H1 (cell line): Measurements from ENCODE around the gene FADS6.

Experiments used
- CTCF ChIP-seq, 3 experiments: IDR thresholded peaks; 1 replicate in 2 of 3; 2 replicates in 1 of 3; pipeline versions ENCODE4 v1.5.1 to v1.6.1; 2011; ENCODE audit warnings: low read length in 3 of 3, mild to moderate bottlenecking in 3 of 3, inconsistent platforms in 2 of 3, low read depth in 1 of 3, moderate library complexity in 1 of 3; ENCODE audit not compliant: insufficient read depth in 1 of 3; ENCODE audit errors: control extremely low read depth in 1 of 3
- EP300 ChIP-seq, 2 experiments: IDR thresholded peaks; 1 replicate in 1 of 2; 2 replicates in 1 of 2; pipeline ENCODE4 v1.6.1; 2011 to 2012; ENCODE audit warnings: low read depth in 2 of 2, low read length in 2 of 2, mild to moderate bottlenecking in 2 of 2, borderline replicate concordance in 1 of 2, inconsistent platforms in 1 of 2, moderate library complexity in 1 of 2
- POLR2AphosphoS5 ChIP-seq: IDR thresholded peaks from 2 replicates; pipeline ENCODE4 v1.6.1; 2011; ENCODE audit warnings: low read depth, low read length

DNA sequence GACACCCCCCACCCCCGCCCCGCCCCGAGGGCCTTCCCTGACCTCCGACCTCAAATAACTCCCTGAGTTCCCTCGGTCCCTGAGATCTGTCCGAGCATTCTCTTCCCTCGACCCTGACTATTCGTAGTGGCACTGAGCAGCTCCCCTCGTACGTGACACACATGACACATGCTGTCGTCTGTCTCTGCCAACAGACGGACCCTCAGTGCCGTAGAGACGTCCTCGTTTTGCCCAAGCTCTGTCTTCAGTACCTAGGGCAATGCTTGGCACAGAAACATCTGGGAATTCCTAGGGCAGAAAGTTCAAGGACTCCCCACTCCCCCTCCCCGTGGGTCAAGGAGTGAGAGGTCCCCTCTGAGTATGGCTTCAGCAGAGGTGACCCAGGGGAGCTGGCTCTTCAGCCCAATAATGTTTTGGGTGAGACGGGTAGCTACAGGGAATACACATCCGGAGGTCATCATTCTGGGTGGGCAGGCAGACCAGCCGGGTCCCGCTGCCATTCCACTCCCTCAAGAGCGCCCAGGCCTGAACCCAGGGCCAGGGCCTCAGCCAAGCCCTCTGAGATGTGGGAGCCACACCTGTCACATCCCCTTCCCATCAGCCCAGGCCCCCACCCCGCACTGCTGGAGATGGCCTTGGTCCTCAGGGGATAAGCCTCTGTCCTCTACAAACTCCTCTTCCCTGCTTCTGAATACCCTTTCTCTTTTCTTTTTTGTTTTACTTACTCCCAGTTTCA lies 671 bp upstream of the FADS6 start:
- TF ChIP-seq POLR2AphosphoS5 = no peak
- TF ChIP-seq EP300 (IDR thresholded peaks at IDR 0.05; ENCODE audit: borderline replicate concordance in 1 of 2, low read depth in 2 of 2, low read length in 2 of 2) = no peak
- no peak for TF ChIP-seq CTCF (IDR thresholded peaks at IDR 0.05; ENCODE audit: control extremely low read depth in 1 of 3, insufficient read depth in 1 of 3, low read depth in 1 of 3, low read length in 3 of 3)
